Uterus (tissue), 4 donors: ENCODE measurements around the gene TXNIP. TPM values are rescaled to one million over a fixed set of nuclear protein-coding genes. Genes with fewer than 3 reads are reported as not detected.

Experiments used
- DNase-seq, 2 donors: peaks; one replicate each; pipeline ENCODE4 v3.0.0-alpha.2; 2019 to 2020
- H3K27ac ChIP-seq, 2 donors: fragments of 200-600 bp; sonication (generic); 1 replicate in 1 of 2; 2 replicates in 1 of 2; pipeline ENCODE4 v1.5.1; 2016 to 2018
- H3K27me3 ChIP-seq, 2 donors: fragments of 200-600 bp; sonication (generic); one replicate each; pipeline ENCODE4 v1.5.1; 2018 to 2019; ENCODE audit warnings: control low read depth in 1 of 2
- H3K36me3 ChIP-seq, 2 donors: fragments of 200-600 bp; sonication (generic); one replicate each; pipeline ENCODE4 v1.5.1; 2019; ENCODE audit warnings: control low read depth in 1 of 2
- H3K4me1 ChIP-seq, 2 donors: fragments of 200-600 bp; sonication (generic); one replicate each; pipeline ENCODE4 v1.5.1; 2018 to 2019; ENCODE audit warnings: control low read depth in 1 of 2
- H3K4me3 ChIP-seq, 2 donors: fragments of 200-600 bp; sonication (generic); 1 replicate in 1 of 2; 2 replicates in 1 of 2; pipeline ENCODE4 v1.5.1; 2018 to 2019; ENCODE audit warnings: mild to moderate bottlenecking in 1 of 2
- H3K9me3 ChIP-seq, 2 donors: fragments of 200-600 bp; sonication (generic); one replicate each; pipeline ENCODE4 v1.5.1; 2019; ENCODE audit warnings: control low read depth in 1 of 2
- POLR2A ChIP-seq, 2 donors: fragments of 450-650 bp; IDR thresholded peaks; one replicate each; pipeline ENCODE4 v1.6.1; 2016; ENCODE audit warnings: antibody characterized with exemption in 2 of 2, mild to moderate bottlenecking in 1 of 2, moderate library complexity in 1 of 2
- intact Hi-C: fragments of 100-400 bp; cut with DNase I; formaldehyde crosslinking; loops from one replicate; pipeline ENCODE4 v1.15.1; 2023; ENCODE audit warnings: low total_unique reads
- total RNA-seq, 4 donors: library from RNA; depleted of rRNA in 3 of 4; stranded (reverse); fragments of >200 nt in 3 of 4; gene quantifications; one replicate each; pipeline versions ENCODE4 v1.1.0 to v1.2.4, GENCODE V29; 2014 to 2023
- TF ChIP-seq, protein P1 (sequence below), 4 experiments: fragments of 200-600 bp in 2 of 4; fragments of 450-650 bp in 2 of 4; sonication (generic) in 2 of 4; IDR thresholded peaks; one replicate each; pipeline ENCODE4 v1.5.1; 2016 to 2019; ENCODE audit warnings: antibody characterized with exemption in 4 of 4, mild to moderate bottlenecking in 2 of 4, moderate library complexity in 1 of 4
- donor health status: DM: yes; HTN: yes; CAD: no.

TXNIP gene
- total RNA-seq, 4 donors from 2014 or later = 731 to 1,940 (median 1,478) TPM

- no peak for TF ChIP-seq POLR2A (IDR thresholded peaks at IDR 0.05)
- TF ChIP-seq, protein P1, sequence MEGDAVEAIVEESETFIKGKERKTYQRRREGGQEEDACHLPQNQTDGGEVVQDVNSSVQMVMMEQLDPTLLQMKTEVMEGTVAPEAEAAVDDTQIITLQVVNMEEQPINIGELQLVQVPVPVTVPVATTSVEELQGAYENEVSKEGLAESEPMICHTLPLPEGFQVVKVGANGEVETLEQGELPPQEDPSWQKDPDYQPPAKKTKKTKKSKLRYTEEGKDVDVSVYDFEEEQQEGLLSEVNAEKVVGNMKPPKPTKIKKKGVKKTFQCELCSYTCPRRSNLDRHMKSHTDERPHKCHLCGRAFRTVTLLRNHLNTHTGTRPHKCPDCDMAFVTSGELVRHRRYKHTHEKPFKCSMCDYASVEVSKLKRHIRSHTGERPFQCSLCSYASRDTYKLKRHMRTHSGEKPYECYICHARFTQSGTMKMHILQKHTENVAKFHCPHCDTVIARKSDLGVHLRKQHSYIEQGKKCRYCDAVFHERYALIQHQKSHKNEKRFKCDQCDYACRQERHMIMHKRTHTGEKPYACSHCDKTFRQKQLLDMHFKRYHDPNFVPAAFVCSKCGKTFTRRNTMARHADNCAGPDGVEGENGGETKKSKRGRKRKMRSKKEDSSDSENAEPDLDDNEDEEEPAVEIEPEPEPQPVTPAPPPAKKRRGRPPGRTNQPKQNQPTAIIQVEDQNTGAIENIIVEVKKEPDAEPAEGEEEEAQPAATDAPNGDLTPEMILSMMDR (IDR thresholded peaks at IDR 0.05) = no peak
- intact Hi-C loops = no loop called here
These were observed 31.1 kb downstream of the TXNIP start for GRCh38 chr1:145965119-145965744.

DNA sequence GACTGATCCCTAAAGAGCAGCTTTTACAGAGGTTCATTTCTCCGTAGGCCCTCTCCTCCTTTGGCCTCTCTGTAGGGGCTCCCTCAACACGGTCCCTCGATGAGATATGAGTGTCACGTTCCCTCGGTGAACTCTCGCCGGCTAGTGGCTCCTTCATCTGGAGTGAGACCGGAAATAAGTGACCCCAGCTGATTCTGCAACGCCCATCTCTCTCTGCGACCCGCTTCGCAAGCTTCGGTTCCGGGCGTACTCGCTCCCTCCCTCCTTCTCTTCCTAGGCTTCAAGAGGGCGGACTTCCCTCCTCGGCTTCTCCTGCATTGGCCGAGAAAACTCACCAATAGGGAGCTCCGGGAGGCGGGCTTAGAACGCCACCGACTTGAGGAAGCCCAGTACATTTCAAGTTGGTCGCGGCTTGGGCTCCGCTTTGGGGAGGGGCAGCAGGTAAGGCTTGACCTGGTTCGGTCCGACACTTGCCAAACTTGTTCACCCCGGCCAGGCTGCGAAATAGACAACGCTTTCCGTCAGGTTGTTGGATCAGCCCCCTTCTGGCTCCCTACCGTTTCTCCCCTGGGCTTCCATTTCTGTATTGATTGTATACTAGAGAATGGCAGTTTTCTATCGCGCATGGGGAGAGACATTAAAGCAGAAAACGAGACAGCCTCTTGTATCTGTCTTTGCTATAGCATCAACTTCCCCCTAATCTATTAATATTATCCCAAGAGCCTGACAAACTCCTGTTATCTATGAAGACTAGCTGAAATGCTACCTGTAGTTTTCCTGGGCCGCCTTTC is 31.9 kb downstream of the TXNIP start, which contains the start of the genes ANKRD34A and POLR3GL:
TSS of gene ANKRD34A (minus strand) at position 248 of the 791 bp plus-strand sequence. CDS start 2,816 bp downstream, outside the sequence.
TSS of gene POLR3GL (plus strand) at position 363 of the 791 bp plus-strand sequence. CDS start 10,176 bp downstream, outside the sequence.
- intact Hi-C loops = no loop called here

More at GRCh38 chr1:145965119-145965744, 31.1 kb downstream of the TXNIP start:
- H3K4me3 ChIP-seq = peak overlapping the region; percentile 55 to 61
- H3K27me3 ChIP-seq = no peaks in the 10 kb centered on the region
- H3K4me1 ChIP-seq = peaks cover 0 to 13% of the 10 kb centered on the region in 2 donors
- H3K36me3 ChIP-seq = no peaks in the 10 kb centered on the region
- peak overlapping the region; percentile 86 to 93 for H3K27ac ChIP-seq
- DNase-seq = no peak
- H3K9me3 ChIP-seq = no peaks in the 10 kb centered on the region

DNA sequence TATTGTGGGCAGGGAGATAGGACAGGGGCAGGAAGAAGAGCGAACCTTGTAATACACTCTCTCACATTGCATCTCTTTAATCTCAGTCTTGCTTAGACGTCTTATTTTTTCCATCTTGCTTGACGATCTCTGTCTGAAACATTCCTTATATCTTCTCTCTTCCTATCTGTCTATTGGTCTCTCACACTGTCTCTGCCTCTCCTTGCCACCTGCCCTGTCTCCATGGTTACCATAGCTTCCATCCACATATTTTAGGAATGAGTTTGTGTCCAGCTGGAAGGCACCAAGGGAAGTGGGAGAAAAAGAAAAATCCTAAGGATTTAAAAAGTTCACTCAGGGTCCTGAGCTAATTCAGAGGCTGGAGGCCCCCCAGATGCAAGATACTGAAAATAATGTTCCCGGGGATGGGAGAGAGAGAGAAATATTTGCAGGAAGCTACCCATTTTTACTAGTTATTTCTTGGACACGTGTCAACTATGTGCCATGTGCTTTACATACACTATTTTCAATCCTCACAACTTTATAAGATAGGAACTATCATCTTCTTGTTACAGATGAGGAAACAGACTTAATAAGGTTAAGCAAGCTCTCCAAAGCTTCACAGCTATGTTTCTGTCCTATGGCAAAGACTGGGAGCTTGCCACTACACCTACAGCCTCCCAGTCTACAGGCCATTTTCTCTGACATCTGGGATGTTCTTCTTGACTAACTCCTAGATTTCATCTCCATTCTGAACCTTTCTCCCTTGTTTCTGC is 32.9 kb downstream of the TXNIP start:
- H3K27me3 ChIP-seq = no peaks in the 10 kb centered on the region
- H3K27ac ChIP-seq = peak overlapping the region; percentile 86 to 93
- peak overlapping the region; percentile 55 to 61 for H3K4me3 ChIP-seq
- DNase-seq = no peak
- no peaks in the 10 kb centered on the region for H3K36me3 ChIP-seq
- H3K4me1 ChIP-seq = peaks cover 0 to 13% of the 10 kb centered on the region in 2 donors
- no peak for TF ChIP-seq POLR2A (IDR thresholded peaks at IDR 0.05)
- TF ChIP-seq, protein P1 (IDR thresholded peaks at IDR 0.05) = no peak
- H3K9me3 ChIP-seq = no peaks in the 10 kb centered on the region
- intact Hi-C loops = no loop called here

More for the DNA sequence above, 31.9 kb downstream of the TXNIP start, which contains the start of the genes ANKRD34A and POLR3GL:
- Histone ChIP-seq H3K4me3 (peak within 1 kb of the TSS; percentile 55 to 61), H3K9me3 (no peaks in the 10 kb centered on the region), H3K36me3 (no peaks in the 10 kb centered on the region), H3K27me3 (no peaks in the 10 kb centered on the region), H3K27ac (peak within 1 kb of the TSS; percentile 86 to 93), H3K4me1 (peaks cover 0 to 13% of the 10 kb centered on the region in 2 donors)
- TF ChIP-seq POLR2A (IDR thresholded peaks at IDR 0.05) = peak; percentile 94 to 99
- TF ChIP-seq, protein P1 (IDR thresholded peaks at IDR 0.05) = peak in 2 of 4 experiments; percentile 18 to 28
- DNase-seq = peak; percentile 94 to 98

- TF ChIP-seq, protein P1 (IDR thresholded peaks at IDR 0.05) = no peak
- peak; percentile 15 to 21 for TF ChIP-seq POLR2A (IDR thresholded peaks at IDR 0.05)
- Histone ChIP-seq H3K36me3 (no peaks in the 10 kb centered on the region), H3K4me1 (peaks cover 0 to 13% of the 10 kb centered on the region in 2 donors), H3K27me3 (no peaks in the 10 kb centered on the region), H3K9me3 (no peaks in the 10 kb centered on the region), H3K4me3 (peak overlapping the region; percentile 52 to 56), H3K27ac (peak overlapping the region; percentile 86 to 93)
- intact Hi-C loops = no loop called here
- peak; percentile 66 to 68 for DNase-seq
These were observed 33.9 kb downstream of the TXNIP start for GRCh38 chr1:145962157-145963102.
